HG03432 (cell line): ENCODE measurements around the gene RASSF7.

Experiments
- ATAC-seq: cut with Tn5 transposase; IDR thresholded peaks from one replicate; pipeline ENCODE4 v1.9.1; 2021; ENCODE audit warnings: mild to moderate bottlenecking, moderate library complexity; ENCODE audit not compliant: unreplicated experiment

Gene RASSF7

GRCh38 chr11:607020-607780 is 46.4 kb downstream of the RASSF7 start:
- no peak for ATAC-seq

GRCh38 chr11:607971-608659 is 47.3 kb downstream of the RASSF7 start:
- ATAC-seq: no peak

DNA sequence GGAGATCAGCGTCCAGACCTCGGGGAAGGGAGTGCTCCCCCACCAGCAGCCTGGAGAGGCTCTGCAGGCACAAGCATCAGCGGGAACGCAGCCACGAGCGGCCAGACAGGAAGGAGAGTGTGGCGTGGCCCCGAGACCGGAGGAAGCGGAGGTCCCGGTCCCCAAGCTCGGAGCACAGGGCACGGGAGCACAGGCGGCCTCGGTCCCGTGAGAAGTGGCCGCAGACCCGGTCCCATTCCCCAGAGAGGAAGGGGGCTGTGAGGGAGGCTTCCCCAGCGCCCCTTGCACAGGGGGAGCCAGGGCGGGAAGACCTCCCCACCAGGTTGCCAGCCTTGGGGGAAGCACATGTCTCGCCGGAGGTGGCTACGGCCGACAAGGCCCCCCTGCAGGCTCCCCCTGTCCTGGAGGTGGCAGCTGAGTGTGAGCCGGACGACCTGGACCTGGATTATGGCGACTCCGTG is 48.1 kb downstream of the RASSF7 start:
- ATAC-seq: no peak

- ATAC-seq: no peak
Observed at GRCh38 chr11:609341-609811, 48.6 kb downstream of the RASSF7 start.

- no peak for ATAC-seq
Observed at GRCh38 chr11:610146-610801, 49.5 kb downstream of the RASSF7 start.

DNA sequence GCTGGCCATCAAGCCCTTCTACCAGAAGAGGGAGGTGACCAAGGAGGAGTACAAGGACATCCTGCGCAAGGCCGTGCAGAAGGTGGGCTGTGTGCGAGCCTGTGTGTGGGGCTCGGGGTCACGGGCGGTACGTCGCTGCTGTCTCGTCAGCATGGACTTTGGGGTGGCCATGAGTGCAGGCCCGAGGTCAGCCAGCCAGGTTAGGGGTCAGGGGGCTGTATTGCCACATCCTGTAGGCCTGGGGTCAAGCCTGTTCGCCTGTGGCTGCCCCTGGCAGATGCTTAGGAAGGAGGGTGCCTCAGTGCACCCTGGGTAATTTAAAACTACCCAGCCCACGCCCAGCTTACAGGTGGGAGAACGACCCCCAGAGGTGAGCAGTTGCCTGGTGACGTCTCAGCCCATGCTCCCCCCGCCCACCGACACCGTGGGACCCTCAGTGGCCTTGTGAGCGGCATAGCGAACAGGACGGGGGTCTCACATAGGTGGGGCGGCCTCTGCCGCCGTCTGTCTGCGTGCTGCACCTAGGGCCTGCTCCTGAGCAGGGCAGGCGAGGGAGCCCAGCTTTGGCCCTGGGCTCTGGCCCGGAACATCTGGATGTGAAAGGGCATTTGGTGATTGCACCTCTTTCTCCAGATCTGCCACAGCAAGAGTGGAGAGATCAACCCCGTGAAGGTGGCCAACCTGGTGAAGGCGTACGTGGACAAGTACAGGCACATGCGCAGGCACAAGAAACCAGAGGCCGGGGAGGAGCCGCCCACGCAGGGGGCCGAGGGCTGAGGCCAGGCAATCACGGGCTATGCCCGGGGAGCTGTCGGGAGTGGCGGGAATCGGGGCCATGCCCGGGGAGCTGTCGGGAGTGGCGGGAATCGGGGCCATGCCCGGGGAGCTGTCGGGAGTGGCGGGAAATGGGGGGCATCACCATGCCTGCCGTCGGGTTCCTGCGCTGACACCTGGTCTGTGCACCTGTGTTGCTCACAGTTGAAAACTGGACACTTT is 50.5 kb downstream of the RASSF7 start:
- no peak for ATAC-seq

DNA sequence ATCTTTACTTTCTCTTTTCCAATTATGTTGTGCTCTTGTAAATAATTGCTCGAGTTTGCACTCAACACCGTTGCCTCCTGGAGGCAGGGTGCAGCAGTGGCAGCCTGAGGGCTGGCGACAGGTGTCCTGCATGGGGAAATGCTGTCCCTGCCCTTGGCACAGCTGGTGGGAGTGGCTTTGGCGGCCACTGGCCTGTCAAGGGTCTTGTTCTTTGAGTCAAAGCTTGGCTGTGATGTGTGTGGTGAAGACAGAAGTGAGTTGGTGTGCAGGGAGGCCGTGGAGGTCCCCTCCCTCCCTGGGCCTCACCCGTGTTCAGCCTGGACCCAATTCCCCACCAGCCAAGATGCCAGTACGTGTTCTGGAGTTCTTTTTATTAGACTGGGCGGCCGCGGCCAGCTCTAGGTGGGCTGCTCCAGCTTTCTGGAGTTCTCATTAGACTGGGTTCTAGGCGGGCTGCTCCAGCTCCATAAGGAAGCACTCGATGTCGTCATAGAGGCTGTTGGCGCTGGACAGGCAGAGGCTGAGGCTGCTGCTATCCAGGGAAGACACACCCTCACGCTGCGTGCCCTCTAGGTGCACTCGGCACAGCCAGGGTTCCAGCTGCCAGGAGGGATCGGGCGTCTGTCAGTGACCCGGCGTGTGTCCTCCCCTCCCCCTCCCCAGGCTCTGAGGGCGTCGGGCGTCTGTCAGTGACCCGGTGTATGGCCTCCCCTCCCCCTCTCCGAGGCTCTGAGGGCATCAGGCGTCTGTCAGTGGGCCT is 51.6 kb downstream of the RASSF7 start:
- ATAC-seq: no peak

DNA sequence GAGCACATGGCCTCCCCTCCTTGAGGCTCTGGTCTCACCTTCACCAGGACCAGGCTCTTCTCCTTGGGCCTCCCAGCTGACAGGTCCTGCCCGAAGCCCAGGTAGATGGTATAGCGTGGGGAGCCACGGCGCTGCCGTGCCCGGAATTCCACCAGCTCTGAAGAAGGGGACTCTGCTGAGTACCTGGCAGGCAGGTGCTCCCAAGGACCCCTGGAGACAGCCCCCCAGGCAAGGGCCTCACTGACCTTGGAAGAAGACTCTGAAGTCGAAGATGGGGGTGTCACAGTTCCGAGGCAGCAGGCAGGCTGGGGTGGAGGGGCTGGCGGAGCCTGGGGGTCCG is 52.2 kb downstream of the RASSF7 start:
- no peak for ATAC-seq

DNA sequence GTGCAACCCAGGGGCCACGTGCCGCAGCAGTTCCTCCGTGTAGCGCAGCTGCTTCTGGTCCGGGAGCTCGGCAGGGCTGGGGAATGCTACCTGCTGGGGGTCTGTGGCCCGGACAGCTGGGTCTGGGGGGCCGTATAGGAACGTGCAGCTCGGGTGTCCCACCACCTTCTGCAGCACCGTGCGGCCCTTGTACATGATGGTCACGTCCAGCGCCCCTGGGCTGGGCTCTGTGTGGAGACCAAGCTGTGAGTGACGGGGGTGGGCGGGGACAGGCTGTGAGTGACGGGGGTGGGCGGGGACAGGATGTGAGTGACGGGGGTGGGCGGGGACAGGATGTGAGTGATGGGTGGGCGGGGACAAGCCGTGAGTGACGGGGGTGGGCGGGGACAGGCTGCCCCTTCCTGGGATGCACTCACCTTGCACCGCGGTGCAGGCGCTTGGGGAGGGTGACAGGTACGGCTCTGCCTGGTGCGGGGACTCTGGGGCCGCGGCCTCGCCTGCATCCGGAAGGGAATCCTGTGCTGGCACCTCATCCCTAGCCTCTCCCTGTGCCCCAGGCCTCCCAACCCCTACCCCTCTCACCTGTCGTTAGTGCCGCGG is 52.7 kb downstream of the RASSF7 start:
- ATAC-seq: no peak
